Ectodermal cell (in vitro differentiated cells): ENCODE results near the gene MAP3K7CL.

Experiments used
- H3K27ac ChIP-seq: 2 replicates; pipeline ENCODE4 v1.7.0; 2013; ENCODE audit warnings: mild to moderate bottlenecking, low read depth, low read length; ENCODE audit not compliant: insufficient read depth, poor library complexity, severe bottlenecking
- H3K27me3 ChIP-seq: 2 replicates; pipeline ENCODE4 v1.7.0; 2013; ENCODE audit warnings: mild to moderate bottlenecking, low read length; ENCODE audit not compliant: insufficient read depth, control insufficient read depth, poor library complexity, severe bottlenecking
- H3K36me3 ChIP-seq: one replicate; pipeline ENCODE4 v1.7.0; 2013; ENCODE audit warnings: low read length; ENCODE audit not compliant: control insufficient read depth, insufficient read depth
- H3K4me1 ChIP-seq: one replicate; pipeline ENCODE4 v1.7.0; 2013; ENCODE audit warnings: low read length; ENCODE audit not compliant: control insufficient read depth, insufficient read depth
- H3K4me3 ChIP-seq: 2 replicates; pipeline ENCODE4 v1.7.0; 2013; ENCODE audit warnings: low read depth, low read length, control low read depth; ENCODE audit not compliant: insufficient read depth
- H3K9me3 ChIP-seq: 2 replicates; pipeline ENCODE4 v1.7.0; 2013; ENCODE audit warnings: mild to moderate bottlenecking, low read length, moderate library complexity; ENCODE audit not compliant: control insufficient read depth
- WGBS, 2 experiments: methylation state at CpG; one replicate each; pipeline ENCODE4 v1.1.7; 2013; ENCODE audit warnings: missing lambda C conversion rate in 2 of 2; 5-methylcytosine and 5-hydroxymethylcytosine counted together

Gene MAP3K7CL

DNA sequence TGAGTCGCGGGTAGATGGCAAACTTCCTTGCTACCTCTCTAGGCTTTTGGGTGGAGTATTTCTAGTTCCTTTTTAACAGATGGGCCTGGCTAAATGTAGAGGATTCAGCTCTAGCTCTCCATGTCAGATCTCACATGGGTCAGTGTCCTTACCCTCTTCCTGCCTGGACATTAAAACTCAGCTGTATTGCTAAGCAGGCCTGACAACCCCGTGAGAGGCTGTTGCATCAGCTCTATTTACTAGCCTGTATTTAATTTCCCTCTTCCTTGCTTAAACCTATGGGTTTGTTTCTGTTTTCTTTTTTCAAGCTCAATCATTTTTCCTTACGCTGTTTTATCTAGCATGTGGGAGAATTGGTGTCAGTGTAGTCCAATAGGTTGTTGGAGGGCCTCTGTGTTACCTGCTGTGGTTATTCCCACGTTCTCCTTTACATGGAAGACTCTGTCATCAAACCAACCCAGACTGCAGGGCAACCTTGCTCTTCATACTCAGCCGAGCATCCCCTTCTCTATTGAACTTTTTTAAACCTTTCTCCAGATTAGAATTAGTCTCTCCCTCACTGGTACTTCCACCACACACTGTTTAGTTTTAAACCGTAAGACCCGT is 88.8 kb downstream of the MAP3K7CL start:
- Histone ChIP-seq H3K4me1 (no peaks in the 10 kb centered on the region), H3K36me3 (no peaks in the 10 kb centered on the region), H3K27me3 (no peaks in the 10 kb centered on the region), H3K4me3 (no peak overlapping the region), H3K9me3 (no peaks in the 10 kb centered on the region), H3K27ac (no peak overlapping the region)
- WGBS, 2 experiments, result 94% methylated on average over 7 to 8 of the region's 8 CpGs

DNA sequence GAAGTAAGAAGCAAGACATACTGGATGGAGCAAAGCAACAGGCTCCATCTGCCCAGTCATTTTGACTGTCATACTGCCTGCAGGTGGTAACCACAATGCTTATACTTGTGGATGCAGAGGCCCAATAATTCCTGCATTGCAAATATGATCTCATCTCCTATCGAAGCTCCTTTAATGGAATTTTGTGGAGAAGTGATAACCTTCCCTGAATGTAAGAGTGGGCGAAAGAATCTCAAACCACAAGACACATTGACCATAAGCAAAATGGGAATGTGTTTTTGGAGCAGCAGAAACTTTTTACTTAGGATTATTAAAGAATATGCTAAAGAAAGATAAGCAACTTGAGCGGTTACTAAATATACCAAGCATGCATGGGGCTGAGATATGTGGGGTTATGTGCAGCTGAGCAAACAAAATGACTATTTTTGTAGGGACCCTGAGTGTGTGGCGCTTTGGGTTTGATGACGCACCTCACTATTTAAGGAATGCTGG is 90.9 kb downstream of the MAP3K7CL start:
- Histone ChIP-seq H3K27me3 (no peaks in the 10 kb centered on the region), H3K4me1 (no peaks in the 10 kb centered on the region), H3K27ac (no peak overlapping the region), H3K4me3 (no peak overlapping the region), H3K9me3 (no peaks in the 10 kb centered on the region), H3K36me3 (no peaks in the 10 kb centered on the region)
- WGBS, 2 experiments, result 91 to 94% methylated on average over 5 of the region's 5 CpGs

DNA sequence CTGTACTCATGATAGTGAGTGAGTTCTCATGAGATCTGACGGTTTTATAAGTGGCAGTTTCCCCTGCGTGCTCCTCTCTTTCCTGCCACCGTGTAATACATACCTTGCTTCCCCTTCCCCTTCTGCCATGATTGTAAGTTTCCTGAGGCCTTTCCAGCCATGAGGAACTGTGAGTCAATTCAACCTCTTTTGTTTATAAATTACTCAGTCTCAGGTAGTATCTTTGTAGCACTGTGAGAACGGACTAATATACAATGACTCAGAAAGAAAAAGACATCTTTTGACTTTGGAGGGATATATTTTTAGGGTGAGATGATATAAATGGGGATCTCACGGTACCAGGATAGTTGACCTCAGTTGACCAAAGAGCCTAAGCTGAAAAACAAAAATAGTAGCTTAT is 93.6 kb downstream of the MAP3K7CL start:
- H3K4me3 ChIP-seq, result no peak overlapping the region
- no peaks in the 10 kb centered on the region for H3K27me3 ChIP-seq
- no peak overlapping the region for H3K27ac ChIP-seq
- no peaks in the 10 kb centered on the region for H3K9me3 ChIP-seq
- no peaks in the 10 kb centered on the region for H3K36me3 ChIP-seq
- 83 to 87% methylated on average over 5 of the region's 5 CpGs for WGBS, 2 experiments
- no peaks in the 10 kb centered on the region for H3K4me1 ChIP-seq
